Measurements from ENCODE around the gene KDM5A. TPM values are rescaled to one million over a fixed set of nuclear protein-coding genes. Genes with fewer than 3 reads are reported as not detected.

Gene KDM5A
- total RNA-seq, 2 donors from 2014 or later: 24.4 to 67.6 TPM

GRCh38 chr12:234891-235415 lies 154.2 kb downstream of the KDM5A start:
- Histone ChIP-seq H3K27ac (no peak overlapping the region), H3K27me3 (no peaks in the 10 kb centered on the region), H3K9me3 (no peaks in the 10 kb centered on the region), H3K4me3 (no peak overlapping the region), H3K36me3 (replicated peaks in 1 of 2; ENCODE audit: insufficient read depth in 1 of 2, low read depth in 2 of 2) (no peaks in the 10 kb centered on the region), H3K4me1 (no peaks in the 10 kb centered on the region)
- intact Hi-C loops (cut with DNase I): no loop called here
- 89 to 94% methylated on average over 6 to 10 of the region's 10 CpGs for WGBS, 2 donors
- no peak for TF ChIP-seq POLR2A (IDR thresholded peaks at IDR 0.05)
- TF ChIP-seq, protein P1, sequence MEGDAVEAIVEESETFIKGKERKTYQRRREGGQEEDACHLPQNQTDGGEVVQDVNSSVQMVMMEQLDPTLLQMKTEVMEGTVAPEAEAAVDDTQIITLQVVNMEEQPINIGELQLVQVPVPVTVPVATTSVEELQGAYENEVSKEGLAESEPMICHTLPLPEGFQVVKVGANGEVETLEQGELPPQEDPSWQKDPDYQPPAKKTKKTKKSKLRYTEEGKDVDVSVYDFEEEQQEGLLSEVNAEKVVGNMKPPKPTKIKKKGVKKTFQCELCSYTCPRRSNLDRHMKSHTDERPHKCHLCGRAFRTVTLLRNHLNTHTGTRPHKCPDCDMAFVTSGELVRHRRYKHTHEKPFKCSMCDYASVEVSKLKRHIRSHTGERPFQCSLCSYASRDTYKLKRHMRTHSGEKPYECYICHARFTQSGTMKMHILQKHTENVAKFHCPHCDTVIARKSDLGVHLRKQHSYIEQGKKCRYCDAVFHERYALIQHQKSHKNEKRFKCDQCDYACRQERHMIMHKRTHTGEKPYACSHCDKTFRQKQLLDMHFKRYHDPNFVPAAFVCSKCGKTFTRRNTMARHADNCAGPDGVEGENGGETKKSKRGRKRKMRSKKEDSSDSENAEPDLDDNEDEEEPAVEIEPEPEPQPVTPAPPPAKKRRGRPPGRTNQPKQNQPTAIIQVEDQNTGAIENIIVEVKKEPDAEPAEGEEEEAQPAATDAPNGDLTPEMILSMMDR (IDR thresholded peaks at IDR 0.05): no peak
- DNase-seq (no peak), ATAC-seq (no peak)

DNA sequence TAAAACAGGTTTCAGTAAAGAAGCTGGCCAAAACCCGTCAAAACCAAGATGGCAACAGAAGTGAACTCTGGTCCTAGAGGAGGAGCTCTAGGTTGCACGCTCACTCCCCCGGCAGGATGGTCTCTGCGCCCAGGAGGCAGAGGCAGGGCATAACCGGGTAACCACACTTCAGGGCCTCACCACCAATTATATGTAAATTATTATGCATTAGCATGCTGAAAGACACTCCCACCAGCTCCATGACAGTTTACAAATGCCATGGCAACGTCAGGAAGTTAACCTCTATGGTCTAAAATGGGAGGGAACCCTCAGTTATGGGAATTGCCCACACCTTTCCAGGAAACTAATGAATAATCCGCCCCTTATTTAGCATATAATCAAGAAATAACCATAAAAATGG lies 155.1 kb downstream of the KDM5A start:
- no peaks in the 10 kb centered on the region for H3K9me3 ChIP-seq
- H3K4me3 ChIP-seq: no peak overlapping the region
- H3K4me1 ChIP-seq: no peaks in the 10 kb centered on the region
- no peaks in the 10 kb centered on the region for H3K27me3 ChIP-seq
- ATAC-seq (no peak), DNase-seq (no peak)
- no peak overlapping the region for H3K27ac ChIP-seq
- no peak for TF ChIP-seq POLR2A (IDR thresholded peaks at IDR 0.05)
- TF ChIP-seq, protein P1 (IDR thresholded peaks at IDR 0.05): no peak
- H3K36me3 ChIP-seq (replicated peaks in 1 of 2; ENCODE audit: insufficient read depth in 1 of 2, low read depth in 2 of 2): no peaks in the 10 kb centered on the region
- intact Hi-C loops (cut with DNase I): no loop called here
- WGBS, 2 donors: 68 to 79% methylated on average over 6 to 7 of the region's 7 CpGs

- H3K27me3 ChIP-seq: no peaks in the 10 kb centered on the region
- ATAC-seq (no peak), DNase-seq (no peak)
- 79 to 86% methylated on average over 3 of the region's 3 CpGs for WGBS, 2 donors
- H3K4me3 ChIP-seq: no peak overlapping the region
- no peak for TF ChIP-seq POLR2A (IDR thresholded peaks at IDR 0.05)
- TF ChIP-seq, protein P1 (IDR thresholded peaks at IDR 0.05): no peak
- H3K9me3 ChIP-seq: no peaks in the 10 kb centered on the region
- H3K4me1 ChIP-seq: no peaks in the 10 kb centered on the region
- intact Hi-C loops (cut with DNase I): no loop called here
- H3K36me3 ChIP-seq (replicated peaks in 1 of 2; ENCODE audit: insufficient read depth in 1 of 2, low read depth in 2 of 2): no peaks in the 10 kb centered on the region
- no peak overlapping the region for H3K27ac ChIP-seq
Observed at GRCh38 chr12:233615-233968, 155.5 kb downstream of the KDM5A start.

DNA sequence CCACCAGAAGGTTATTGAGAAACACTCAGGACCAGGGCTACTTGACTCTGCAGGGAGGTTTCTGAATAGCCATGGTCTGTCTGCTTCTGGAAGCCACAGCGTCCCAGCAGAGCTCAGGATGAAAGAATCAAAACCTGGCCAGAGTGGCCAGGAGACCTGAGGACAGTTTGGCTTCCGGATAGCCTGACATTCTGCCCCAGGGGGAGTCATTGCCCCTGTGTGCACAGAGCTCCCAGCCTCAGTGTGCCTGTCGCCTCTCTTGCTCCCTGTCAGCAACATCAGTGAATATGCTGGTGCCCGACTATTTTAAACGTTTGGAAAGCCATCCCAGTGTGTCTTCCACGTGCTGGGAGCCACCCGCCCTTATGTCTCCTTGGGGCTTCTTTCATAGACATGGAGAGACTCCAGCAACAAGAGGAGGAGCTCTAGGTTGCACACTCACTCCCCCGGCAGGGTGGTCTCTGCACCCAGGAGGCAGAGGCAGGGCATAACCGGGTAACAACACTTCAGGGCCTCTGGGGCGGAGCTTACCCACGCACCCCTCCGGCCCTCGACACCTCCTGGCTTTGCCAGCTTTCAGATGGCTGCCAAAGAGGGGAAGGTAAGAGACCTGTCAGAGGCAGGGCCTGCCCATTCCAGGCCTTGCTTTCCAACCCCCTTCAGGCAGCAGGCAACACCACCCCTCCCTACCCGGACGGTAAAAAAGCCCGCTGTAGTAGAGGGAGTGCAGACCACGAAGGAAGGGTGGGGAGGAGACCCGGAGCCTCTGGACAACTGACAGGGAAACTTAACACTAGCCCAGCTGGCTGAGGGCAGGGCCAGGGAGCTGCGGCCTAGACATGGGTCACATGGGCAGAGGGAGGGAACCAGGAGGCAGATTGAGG lies 156.1 kb downstream of the KDM5A start:
- intact Hi-C loops (cut with DNase I): no loop called here
- no peaks in the 10 kb centered on the region for H3K27me3 ChIP-seq
- H3K4me3 ChIP-seq: no peak overlapping the region
- H3K27ac ChIP-seq: no peak overlapping the region
- 50 to 56% methylated on average over 10 to 19 of the region's 19 CpGs for WGBS, 2 donors
- H3K4me1 ChIP-seq: no peaks in the 10 kb centered on the region
- H3K9me3 ChIP-seq: no peaks in the 10 kb centered on the region
- ATAC-seq (no peak), DNase-seq (no peak)
- TF ChIP-seq POLR2A (IDR thresholded peaks at IDR 0.05): no peak
- TF ChIP-seq, protein P1 (IDR thresholded peaks at IDR 0.05): no peak
- H3K36me3 ChIP-seq (replicated peaks in 1 of 2; ENCODE audit: insufficient read depth in 1 of 2, low read depth in 2 of 2): no peaks in the 10 kb centered on the region
